Mucosa of stomach (tissue), 1 donor: ENCODE results near the gene HNRNPL.
"Not testable (repeated sequence)": the region's sequence is repeated elsewhere in the genome, so short reads cannot be mapped to it uniquely, and the experiment has no call there.

ENCODE experiments used
- H3K27me3 ChIP-seq: one replicate; pipeline ENCODE4 v1.7.0; 2013; ENCODE audit warnings: mild to moderate bottlenecking, low read length; ENCODE audit not compliant: control insufficient read depth, insufficient read depth
- H3K36me3 ChIP-seq: one replicate; pipeline ENCODE4 v1.7.0; 2013; ENCODE audit warnings: low read length; ENCODE audit not compliant: control insufficient read depth, insufficient read depth
- H3K4me1 ChIP-seq: one replicate; pipeline ENCODE4 v1.7.0; 2013; ENCODE audit warnings: mild to moderate bottlenecking, low read length; ENCODE audit not compliant: control insufficient read depth, insufficient read depth
- H3K4me3 ChIP-seq: one replicate; pipeline ENCODE4 v1.7.0; 2013; ENCODE audit warnings: low read length
- H3K9ac ChIP-seq: one replicate; pipeline ENCODE4 v1.7.0; 2013; ENCODE audit warnings: mild to moderate bottlenecking, low read length, moderate library complexity
- H3K9me3 ChIP-seq: one replicate; pipeline ENCODE4 v1.7.0; 2013; ENCODE audit warnings: mild to moderate bottlenecking, low read length, moderate library complexity; ENCODE audit not compliant: control insufficient read depth
- donor health status: Pancreatic carcinoma.

The HNRNPL gene

GRCh38 chr19:38812841-38813320, 36.9 kb downstream of the HNRNPL start, which contains the start of gene LGALS4:
Gene LGALS4 (minus strand): TSS chr19:38812945. CDS start chr19:38812886, 59 bp downstream.
- peaks cover 4% of the 10 kb centered on the region for H3K36me3 ChIP-seq
- H3K4me1 ChIP-seq, result peaks cover 23% of the 10 kb centered on the region
- peak within 1 kb of the TSS; percentile 76 for H3K4me3 ChIP-seq
- no peaks in the 10 kb centered on the region for H3K9me3 ChIP-seq
- H3K9ac ChIP-seq, result peak within 1 kb of the TSS; percentile 85
- H3K27me3 ChIP-seq, result no peaks in the 10 kb centered on the region

- H3K9ac ChIP-seq, result peak overlapping the region; percentile 85
- peaks cover 16% of the 10 kb centered on the region for H3K4me1 ChIP-seq
- peaks cover 4% of the 10 kb centered on the region for H3K36me3 ChIP-seq
- H3K9me3 ChIP-seq, result no peaks in the 10 kb centered on the region
- H3K4me3 ChIP-seq, result peak overlapping the region; percentile 76
- no peaks in the 10 kb centered on the region for H3K27me3 ChIP-seq
These were observed 37.6 kb downstream of the HNRNPL start for GRCh38 chr19:38812009-38812840.

GRCh38 chr19:38809592-38810252, 40.1 kb downstream of the HNRNPL start:
- Histone ChIP-seq H3K9me3 (no peaks in the 10 kb centered on the region), H3K36me3 (peaks cover 6% of the 10 kb centered on the region), H3K27me3 (no peaks in the 10 kb centered on the region), H3K4me3 (no peak overlapping the region), H3K4me1 (peaks cover 12% of the 10 kb centered on the region), H3K9ac (no peak overlapping the region)

- H3K9ac ChIP-seq, result no peak overlapping the region
- no peaks in the 10 kb centered on the region for H3K9me3 ChIP-seq
- H3K36me3 ChIP-seq, result peaks cover 12% of the 10 kb centered on the region
- no peaks in the 10 kb centered on the region for H3K27me3 ChIP-seq
- H3K4me1 ChIP-seq, result peaks cover 12% of the 10 kb centered on the region
- H3K4me3 ChIP-seq, result no peak overlapping the region
These were observed 41.0 kb downstream of the HNRNPL start for GRCh38 chr19:38808741-38809140.

- not testable (repeated sequence) for H3K4me3 ChIP-seq, H3K9ac ChIP-seq, H3K27me3 ChIP-seq, H3K9me3 ChIP-seq
- Histone ChIP-seq H3K4me1 (peaks cover 12% of the 10 kb centered on the region), H3K36me3 (peaks cover 18% of the 10 kb centered on the region)
These were observed 42.2 kb downstream of the HNRNPL start for GRCh38 chr19:38807374-38808098.

- no peaks in the 10 kb centered on the region for H3K9me3 ChIP-seq
- no peak overlapping the region for H3K9ac ChIP-seq
- H3K36me3 ChIP-seq, result peaks cover 30% of the 10 kb centered on the region
- H3K4me1 ChIP-seq, result peaks cover 12% of the 10 kb centered on the region
- H3K27me3 ChIP-seq, result no peaks in the 10 kb centered on the region
- no peak overlapping the region for H3K4me3 ChIP-seq
These were observed 43.4 kb downstream of the HNRNPL start for GRCh38 chr19:38806371-38806770.

GRCh38 chr19:38805180-38805579, 44.6 kb downstream of the HNRNPL start:
- no peaks in the 10 kb centered on the region for H3K27me3 ChIP-seq
- no peak overlapping the region for H3K9ac ChIP-seq
- H3K9me3 ChIP-seq, result no peaks in the 10 kb centered on the region
- peaks cover 12% of the 10 kb centered on the region for H3K4me1 ChIP-seq
- H3K4me3 ChIP-seq, result no peak overlapping the region
- peaks cover 31% of the 10 kb centered on the region for H3K36me3 ChIP-seq

- H3K4me3 ChIP-seq, result no peak overlapping the region
- peaks cover 31% of the 10 kb centered on the region for H3K36me3 ChIP-seq
- no peaks in the 10 kb centered on the region for H3K27me3 ChIP-seq
- H3K9me3 ChIP-seq, result no peaks in the 10 kb centered on the region
- peaks cover 12% of the 10 kb centered on the region for H3K4me1 ChIP-seq
- no peak overlapping the region for H3K9ac ChIP-seq
These were observed 46.2 kb downstream of the HNRNPL start for GRCh38 chr19:38803543-38803942.

GRCh38 chr19:38801359-38802095, 48.3 kb downstream of the HNRNPL start:
- peaks cover 31% of the 10 kb centered on the region for H3K36me3 ChIP-seq
- H3K27me3 ChIP-seq, result no peaks in the 10 kb centered on the region
- no peaks in the 10 kb centered on the region for H3K9me3 ChIP-seq
- no peak overlapping the region for H3K9ac ChIP-seq
- H3K4me3 ChIP-seq, result no peak overlapping the region
- H3K4me1 ChIP-seq, result peaks cover 8% of the 10 kb centered on the region

GRCh38 chr19:38800577-38801347, 49.0 kb downstream of the HNRNPL start:
- Histone ChIP-seq H3K4me3 (no peak overlapping the region), H3K27me3 (no peaks in the 10 kb centered on the region), H3K9ac (no peak overlapping the region), H3K36me3 (peaks cover 31% of the 10 kb centered on the region), H3K9me3 (no peaks in the 10 kb centered on the region), H3K4me1 (peaks cover 7% of the 10 kb centered on the region)

GRCh38 chr19:38799104-38799503, 50.7 kb downstream of the HNRNPL start:
- H3K4me1 ChIP-seq, result no peaks in the 10 kb centered on the region
- H3K27me3 ChIP-seq, result no peaks in the 10 kb centered on the region
- H3K4me3 ChIP-seq, result no peak overlapping the region
- no peaks in the 10 kb centered on the region for H3K9me3 ChIP-seq
- H3K36me3 ChIP-seq, result peaks cover 23% of the 10 kb centered on the region
- H3K9ac ChIP-seq, result no peak overlapping the region
